GM21717 (cell line): ENCODE measurements around the gene CCM2.

Experiments used
- ATAC-seq: cut with Tn5 transposase; IDR thresholded peaks from one replicate; pipeline ENCODE4 v1.9.1; 2021; ENCODE audit warnings: mild to moderate bottlenecking, moderate library complexity; ENCODE audit not compliant: unreplicated experiment

CCM2 gene

DNA sequence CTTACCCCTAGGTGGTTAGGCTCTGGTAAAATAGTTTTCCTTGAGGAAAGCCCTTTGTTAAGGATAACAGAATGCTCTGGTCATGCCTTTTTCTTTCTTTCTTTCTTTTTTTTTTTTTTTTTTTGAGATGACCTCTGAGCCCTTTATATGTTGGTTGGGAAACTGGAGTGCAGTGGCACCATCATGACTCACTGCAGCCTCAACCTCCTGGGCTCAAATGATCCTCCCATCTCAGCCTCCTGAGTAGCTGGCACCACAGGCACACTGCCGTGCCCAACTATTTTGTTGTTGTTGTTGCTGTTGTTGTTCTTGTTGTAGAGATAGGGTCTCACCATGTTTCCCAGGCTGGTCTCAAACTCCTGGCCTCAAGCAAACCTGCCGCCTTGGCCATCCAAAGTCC, 61.4 kb downstream of the CCM2 start:
- ATAC-seq: no peak

DNA sequence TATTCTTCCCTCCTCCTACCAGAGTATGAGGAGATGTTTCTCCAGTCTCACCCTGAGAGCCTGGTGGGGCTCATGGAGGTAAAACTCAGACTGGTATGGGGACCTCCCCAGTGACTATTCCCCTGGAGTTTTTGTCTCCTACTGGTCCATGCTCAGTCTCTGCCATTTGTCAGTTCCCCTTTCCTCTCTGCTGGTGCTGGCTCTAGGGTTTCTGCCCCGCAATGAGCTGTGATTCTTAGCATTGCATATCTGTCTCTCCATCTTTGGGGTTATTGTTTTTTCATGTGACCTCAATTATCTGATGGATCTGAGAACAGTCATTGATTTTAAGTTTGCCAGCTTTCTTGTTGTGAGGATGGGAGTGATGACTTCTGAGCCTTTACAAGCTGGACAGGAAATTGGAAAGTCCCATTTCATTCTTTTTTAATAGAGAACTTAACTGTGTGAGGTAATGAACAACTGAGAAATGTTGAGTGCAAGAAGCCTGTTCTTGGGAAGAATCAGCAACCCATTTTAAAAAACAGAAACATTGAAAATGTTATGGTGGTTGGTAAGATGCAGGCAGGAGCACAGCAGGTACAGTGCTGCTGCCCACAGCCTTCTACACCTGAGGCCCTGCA, 61.9 kb downstream of the CCM2 start:
- no peak for ATAC-seq

DNA sequence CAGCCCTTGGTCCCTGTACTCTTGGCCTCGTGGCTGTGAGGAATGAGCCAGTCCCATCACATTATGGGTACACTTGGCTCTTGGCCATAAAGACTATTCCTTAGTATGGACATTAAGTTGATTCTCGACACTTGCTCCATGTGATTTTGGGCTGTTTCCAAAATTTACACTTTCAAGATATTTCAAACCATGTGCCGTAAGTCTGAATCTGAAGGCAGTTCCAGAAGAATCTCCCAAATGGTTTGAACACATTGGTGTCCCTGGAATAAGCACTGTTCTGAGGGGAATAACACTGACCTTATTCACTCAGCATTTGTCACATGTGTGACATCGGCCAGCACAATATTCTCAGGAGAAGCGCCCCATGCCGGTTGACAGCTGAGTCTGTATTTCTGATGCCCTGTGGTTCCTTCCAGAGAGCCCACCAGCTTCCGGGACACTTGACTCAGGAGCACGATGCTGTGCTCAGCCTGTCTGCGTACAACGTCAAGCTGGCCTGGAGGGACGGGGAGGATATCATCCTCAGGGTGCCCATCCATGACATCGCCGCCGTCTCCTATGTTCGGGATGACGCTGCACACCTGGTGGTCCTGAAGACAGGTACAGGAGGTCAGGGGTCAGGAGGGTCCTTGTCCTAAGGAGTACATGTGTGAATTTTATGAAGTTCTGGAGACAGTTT, 64.2 kb downstream of the CCM2 start:
- no peak for ATAC-seq

DNA sequence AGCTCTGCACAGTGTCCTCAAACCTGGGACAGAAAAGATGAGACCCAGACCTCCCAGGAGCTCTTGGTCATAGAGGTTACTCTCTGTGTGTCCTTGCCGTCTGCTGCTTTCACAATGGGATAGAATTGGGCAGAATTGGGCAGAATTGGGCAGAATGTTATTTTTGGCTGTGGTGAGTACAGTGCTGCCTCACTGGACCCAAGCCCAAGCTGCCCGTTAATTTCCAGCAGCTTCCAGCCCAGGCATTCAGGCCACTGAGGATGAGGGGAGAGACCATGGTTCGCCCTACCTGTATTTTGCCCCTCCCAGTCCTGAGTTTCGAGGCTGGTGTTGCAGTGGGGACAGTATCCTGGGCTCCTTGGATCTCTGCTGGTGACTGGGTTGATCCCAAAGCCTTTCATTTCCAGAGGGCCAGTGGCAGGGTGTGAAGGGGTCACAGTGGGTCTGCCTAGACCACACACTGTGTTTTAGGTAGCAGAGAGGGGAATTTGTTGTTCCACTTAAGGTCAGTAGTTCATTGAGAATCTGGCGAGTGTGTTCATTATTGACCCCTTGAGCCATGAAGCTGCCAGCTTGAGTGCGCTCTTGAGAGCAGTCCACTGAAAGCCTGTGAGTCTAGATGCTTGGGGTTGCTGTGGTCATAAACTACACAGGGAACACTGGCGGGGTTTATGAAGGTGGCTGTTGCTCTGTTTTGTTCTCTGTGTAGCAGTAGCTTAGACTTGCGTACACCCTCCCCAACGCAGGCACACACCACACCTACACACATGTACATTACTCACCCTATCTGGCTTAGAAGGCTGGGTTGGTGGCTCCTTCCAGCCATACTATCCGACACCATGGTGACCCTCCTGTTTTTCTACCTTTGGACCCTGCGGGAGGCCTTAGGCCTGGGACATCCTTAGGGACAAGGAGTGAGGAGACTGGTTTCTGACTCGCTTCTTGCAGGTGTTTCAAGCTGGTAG, 65.3 kb downstream of the CCM2 start:
- ATAC-seq: no peak

DNA sequence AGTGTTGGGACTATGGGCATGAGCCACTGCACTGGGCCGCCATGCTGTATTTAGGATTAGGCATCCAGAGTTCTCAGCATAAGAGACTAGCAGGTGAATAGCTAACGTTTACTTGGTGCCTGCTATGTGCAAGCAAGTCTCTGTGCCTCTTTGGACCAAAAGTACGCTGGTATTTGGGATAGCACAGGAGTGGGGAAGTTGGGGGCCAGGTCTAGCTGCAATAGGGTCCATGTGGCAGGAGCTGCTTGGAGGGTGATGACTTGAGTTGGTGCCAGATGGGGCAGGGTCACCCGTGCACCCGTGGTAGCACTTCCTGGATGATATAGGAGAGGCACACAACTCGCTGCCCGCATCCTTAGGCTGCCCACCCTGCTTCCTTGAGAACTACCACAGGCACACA, 66.4 kb downstream of the CCM2 start:
- ATAC-seq: no peak

DNA sequence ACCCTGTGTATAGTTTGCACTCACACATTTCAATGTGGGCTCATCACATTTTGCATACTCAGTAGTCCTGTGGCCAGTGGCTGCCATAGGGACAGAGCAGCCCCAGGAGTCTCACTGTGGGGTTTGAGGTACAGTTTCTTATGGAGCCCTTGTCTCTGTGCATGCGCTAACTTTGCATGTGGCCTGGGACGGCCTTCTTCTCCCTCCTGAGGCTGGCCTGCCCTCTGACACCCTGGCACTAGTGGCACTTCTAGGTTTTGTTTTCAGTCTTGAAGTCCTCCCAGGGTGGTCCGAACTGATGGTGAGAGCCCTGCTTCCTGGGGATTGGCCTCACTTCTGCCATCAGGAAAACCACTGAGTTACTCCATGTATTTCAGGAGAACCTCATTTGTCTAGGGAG, 67.6 kb downstream of the CCM2 start:
- no peak for ATAC-seq

DNA sequence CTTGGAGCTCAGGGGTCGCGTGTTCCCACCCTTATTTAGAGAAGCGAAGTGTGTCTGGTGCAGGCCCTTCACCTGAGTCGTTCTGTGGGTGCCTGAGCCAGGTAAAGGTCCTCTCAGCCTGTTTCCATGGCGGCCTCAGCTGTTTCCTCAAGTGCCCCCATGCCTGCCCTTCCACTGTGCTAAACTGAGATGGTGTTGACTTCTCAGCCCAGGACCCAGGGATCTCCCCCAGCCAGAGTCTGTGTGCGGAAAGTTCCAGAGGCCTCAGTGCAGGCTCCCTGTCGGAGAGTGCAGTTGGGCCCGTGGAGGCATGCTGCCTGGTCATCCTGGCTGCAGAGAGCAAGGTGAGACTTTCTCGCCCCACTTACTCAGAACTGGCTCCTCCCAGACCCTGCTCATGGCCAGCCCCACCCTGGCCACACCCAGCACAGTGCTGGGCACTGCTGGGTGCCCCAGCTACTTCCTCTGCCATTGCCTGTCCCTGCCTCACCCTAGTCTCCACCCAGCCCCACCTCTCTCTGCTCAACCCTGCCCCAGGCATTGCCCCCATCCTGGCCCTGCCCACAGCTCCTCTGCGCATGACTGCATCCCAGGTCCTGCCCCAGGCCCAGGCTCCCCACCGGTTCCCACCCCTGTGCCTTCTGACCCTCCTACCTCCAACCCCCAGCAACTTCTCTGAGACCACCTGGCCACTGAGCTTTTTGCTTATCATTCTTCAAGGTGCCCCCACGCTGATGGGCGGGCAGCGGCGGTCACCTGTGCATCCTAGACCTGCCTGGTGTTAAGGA, 68.4 kb downstream of the CCM2 start:
- no peak for ATAC-seq

DNA sequence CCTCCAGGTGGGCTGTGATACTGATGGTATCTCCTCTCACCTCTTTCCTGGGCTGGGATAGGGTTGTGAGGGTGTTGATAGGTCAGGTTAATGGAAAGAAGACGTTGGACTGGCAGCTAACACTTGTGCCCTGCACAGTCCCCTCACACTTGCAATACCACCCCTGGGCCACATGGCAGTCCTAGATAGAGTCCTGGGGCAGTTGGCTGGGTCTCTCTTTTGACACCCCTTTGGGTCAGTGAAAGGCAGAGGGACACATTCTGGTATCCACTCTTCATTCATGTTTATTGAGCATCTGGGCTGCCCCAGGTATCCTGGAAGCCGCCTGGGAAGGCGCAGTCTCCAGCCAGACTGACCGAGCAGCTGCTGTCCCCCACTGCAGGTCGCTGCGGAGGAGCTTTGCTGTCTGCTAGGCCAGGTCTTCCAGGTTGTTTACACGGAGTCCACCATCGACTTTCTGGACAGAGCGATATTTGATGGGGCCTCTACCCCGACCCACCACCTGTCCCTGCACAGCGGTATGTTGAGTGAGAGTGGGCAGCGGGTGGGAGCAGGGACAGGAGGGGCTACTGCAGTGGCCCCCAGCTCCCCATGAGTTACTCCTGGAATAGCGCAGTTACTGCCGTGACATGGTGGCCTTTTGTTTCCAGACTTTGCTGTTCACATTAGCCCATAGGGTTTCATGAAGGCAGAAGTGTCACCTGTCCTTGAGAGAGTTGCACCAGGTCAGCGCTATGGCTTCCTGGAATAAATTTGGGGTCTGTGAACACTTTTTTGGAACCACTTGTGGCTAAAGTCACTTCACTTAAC, 69.6 kb downstream of the CCM2 start:
- no peak for ATAC-seq

DNA sequence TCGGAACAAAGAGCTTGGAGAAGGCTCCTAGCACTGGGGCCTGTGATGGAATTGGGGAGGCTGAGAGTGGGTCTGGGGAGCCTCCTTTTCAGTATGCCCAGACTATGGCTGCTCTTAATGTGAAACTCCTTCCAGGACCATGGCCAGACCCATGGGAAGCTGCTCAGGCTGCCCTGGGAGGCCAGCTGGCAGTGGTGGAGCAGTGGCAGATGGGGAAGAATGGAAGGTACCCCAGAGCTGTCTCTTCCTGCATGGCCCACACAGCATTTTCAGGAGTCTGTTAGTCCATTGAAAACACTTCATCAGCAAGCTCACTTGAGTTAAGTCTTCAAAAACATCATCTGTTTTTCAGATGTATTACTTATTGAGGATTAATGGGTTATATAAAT, 70.2 kb downstream of the CCM2 start:
- no peak for ATAC-seq

DNA sequence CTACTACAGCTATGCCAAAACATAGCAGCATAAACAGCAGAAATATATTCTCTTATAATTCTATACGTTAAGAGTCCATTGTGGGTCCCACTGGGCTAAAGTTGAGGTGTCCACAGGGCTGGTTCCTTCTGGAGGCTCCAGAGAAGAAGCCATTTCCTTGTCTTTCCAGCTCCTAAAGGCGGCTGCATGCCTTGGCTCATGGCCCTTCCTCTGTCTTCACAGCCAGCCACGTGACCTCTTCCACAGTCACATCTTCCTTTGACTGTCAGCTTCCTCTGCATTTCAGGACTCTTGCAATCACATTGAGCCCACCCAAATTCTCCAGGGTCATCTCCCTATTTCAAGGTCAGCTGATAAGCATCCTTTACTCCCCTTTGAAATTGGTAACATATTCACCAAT, 71.5 kb downstream of the CCM2 start:
- ATAC-seq: no peak

DNA sequence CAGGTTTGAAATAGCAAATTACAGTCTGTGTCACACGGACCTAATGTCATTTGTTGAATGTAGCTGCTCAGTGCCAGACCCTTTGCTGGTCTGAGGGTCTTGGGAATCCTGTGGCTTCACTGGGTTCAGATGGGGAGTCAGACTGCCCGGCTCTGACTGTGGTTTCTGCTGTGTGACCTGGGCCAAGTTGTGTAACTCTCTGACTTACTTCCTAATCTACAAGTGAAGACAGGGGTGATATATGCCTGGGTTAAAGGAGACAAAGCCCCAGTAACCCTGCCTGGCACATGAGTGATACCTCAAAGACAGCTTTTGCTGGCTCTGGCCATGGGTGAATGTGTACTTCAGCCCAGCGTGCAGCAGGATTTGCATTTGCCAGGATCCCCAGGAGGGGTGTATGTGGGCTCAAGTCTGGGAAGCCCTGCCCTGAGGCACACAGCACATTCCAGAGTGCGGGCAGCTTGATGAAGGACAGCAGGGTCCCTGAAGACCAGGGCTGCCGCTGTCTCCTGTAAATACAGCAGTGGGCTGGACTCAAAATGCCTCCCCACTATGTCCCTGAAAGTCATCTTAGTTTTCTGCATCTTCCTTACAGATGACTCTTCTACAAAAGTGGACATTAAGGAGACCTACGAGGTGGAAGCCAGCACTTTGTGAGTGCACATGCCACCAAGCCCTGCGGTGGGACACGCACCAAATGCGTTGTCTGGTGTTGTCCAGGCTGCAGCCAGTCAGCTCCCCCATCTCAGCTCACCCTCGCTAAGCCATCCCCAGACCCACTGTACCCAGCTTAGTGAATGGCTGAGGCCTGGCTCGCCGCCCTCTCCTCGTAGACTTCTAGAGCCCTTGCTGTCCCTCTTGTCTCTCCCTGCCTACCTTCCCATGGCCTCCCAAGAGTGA, 72.4 kb downstream of the CCM2 start:
- no peak for ATAC-seq

DNA sequence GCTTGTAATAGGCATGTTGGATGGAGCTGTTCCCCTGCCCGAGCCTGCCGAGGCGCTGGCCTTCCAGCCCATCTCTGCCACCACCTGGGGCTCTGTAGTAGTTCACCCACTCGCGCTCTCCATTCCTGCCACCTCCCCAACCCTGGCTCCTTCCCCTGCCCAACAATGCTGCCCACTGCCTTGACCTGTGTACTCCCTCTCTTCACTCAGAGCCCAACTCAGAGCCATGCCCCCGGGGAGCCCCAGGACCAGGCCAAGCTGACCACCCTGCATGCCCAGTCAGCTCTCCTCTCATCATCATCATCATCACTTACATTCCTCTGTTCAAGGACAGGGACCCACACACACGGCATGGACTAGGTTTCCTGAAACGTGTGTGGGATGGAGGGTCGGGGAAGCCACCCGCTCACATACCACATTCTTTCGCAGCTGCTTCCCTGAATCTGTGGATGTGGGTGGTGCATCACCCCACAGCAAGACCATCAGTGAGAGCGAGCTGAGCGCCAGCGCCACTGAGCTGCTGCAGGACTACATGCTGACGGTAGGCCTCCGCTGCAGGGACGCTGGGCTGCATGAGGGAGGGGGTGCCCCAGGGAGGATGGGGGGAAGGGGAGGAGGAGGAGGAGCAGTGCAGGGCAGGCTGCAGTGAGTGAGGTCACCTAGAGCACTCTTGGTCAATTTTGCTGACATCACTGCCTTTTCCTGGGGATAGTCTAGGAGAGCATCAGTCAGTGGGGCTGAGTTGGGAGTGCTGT, 73.2 kb downstream of the CCM2 start:
- no peak for ATAC-seq

DNA sequence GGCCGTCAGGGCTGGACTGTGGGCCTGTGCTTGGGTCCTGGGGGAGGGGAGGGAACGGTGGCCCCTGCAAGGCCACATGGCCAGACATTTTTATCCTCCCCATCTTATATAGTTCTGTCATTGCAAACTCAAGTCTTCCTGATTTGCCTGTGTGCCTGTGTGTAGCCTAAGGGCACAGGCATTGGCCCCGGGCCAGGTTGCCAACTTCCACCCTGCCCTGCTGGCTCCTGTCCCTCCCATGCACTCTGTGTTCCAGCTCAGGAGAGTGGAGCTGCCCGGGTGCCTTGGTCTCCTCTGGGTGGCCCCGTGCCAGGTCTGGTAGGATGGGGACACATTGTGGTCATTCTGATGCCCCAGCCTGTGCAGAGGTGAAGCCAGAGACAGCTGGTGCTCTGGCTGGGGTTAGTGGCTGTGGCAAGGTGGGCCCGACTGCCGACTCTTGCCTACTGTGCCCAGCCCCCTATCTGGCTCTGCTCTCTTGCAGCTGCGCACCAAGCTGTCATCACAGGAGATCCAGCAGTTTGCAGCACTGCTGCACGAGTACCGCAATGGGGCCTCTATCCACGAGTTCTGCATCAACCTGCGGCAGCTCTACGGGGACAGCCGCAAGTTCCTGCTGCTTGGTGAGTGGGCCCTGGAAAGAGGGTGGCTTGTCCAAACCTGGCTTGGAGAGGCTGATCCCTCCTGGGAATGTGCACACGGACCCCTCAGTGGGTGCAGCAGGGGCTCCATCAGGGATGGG, 74.0 kb downstream of the CCM2 start:
- no peak for ATAC-seq

DNA sequence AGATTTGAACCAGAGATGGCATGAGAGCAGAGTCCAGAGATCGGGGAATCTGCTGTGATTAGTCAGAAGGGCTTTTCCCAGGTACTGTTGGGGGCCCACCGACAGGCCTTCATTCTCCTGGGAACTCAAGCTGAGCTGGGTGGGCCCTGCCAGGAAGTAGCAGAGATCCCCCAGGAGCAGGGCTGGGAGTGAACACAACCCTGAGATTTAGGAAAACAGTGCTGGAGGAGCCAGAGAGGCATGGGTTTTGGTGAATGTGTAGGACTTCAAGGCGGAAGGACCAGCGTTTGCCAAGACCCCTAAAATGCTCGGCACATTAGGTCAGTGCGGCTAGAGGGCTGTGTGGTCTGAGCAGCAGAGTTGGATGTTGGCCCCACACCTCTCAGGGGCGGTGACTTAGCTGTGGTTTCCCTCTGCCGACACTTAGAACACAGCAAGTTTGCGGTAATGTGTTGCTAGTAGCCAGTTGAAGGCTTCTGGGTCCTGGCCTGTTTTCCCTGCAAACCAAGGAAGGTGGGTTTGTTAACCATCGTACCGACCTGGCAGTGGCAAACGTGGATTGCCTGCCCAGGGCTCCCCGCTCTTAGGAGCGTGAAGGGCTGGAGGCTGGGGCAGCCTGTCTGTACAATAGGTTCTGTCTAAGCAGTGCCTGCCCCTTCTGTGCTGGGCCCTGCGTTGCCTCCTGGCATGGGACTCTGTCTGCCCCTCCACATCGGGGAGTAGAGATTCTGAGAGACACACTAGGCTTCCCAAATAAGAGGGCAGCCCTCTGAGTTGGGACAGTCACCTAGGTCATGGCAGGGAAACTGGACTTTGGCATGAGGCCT, 74.7 kb downstream of the CCM2 start:
- no peak for ATAC-seq

DNA sequence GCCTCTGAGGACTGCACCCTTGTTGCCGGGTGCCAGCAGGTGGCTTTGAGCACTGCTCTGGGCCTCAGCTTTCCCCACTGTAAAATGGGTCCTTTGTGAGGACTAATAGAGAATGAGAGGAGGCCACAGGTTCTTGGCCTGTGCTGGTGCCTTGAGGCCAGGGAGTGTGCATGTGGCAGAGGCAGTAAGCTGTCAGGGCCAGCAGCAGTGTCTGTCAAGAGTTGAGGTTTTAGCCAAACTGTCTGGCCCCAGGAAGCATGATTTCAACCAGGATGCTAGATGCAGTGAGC, 75.3 kb downstream of the CCM2 start:
- ATAC-seq: no peak

DNA sequence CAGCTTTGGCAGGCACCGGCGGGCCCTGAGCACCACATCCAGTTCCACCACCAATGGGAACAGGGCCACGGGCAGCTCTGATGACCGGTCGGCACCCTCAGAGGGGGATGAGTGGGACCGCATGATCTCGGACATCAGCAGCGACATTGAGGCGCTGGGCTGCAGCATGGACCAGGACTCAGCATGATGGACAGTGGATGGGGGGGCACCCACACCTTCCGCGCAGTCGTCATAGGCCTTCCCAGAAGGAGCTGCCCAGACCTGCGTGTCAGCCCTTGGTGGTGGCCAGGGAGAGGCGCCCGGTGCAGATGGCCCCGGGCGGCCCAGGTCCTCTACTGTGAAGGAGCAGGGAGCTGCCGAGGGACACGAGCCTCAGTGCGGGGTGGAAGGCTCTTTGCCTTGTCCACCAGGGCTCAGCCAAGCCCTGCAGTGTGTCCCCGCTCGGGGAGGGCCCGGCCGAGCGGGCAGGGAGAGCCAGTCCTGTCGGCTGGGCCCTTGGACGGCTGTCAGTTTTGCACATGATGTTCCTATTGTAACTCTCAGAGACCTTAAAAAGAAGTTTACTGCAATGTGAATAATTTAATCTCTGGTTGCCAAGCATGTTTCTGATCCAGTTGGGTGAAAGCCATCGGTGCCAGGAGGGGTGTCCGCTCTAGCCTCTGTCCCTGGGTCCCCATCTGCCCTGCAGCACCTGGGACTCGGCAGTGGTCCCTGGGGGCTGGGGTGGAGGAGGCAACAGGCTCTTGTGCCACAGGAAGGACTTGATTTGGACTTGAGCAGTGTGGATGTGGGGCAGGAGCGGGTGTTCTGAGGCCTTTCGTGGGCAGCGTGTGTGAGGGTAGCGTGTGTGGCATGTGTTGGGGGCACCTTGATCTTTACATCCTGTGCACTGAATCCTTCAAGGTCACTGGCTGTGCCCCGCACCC, 76.1 kb downstream of the CCM2 start:
- no peak for ATAC-seq
